ENCODE data around the gene DOCK10. TPM values are rescaled to one million over a fixed set of nuclear protein-coding genes. Genes with fewer than 3 reads are reported as not detected.

Gene DOCK10
- total RNA-seq, 2 experiments from 2014 or later = 123 to 137 TPM

- DNase-seq = no peak
- H3K9me3 Mint-ChIP-seq = no peaks in the 10 kb centered on the region
- H3K4me3 Mint-ChIP-seq = no peak overlapping the region
- peaks cover 86% of the 10 kb centered on the region for H3K4me1 Mint-ChIP-seq (ENCODE audit: low read depth)
- CTCF ChIA-PET = interaction anchor here (0.5 to 2.5 kb wide), 5 partner anchors 14 to 684 kb away, joined by 3 to 7 read pairs (median 5); partner anchors contain the start of gene DOCK10
- no peaks in the 10 kb centered on the region for H3K27me3 Mint-ChIP-seq (ENCODE audit: low read depth)
- intact Hi-C loops (cut with micrococcal nuclease) = no loop called here
- peaks cover 13% of the 10 kb centered on the region for H3K36me3 Mint-ChIP-seq (ENCODE audit: low read depth)
- peak overlapping the region; percentile 37 for H3K27ac Mint-ChIP-seq
These were observed 16.2 kb downstream of the DOCK10 start for GRCh38 chr2:225025917-225026571.

- H3K27ac Mint-ChIP-seq = no peak overlapping the region
- peaks cover 88% of the 10 kb centered on the region for H3K4me1 Mint-ChIP-seq (ENCODE audit: low read depth)
- H3K9me3 Mint-ChIP-seq = no peaks in the 10 kb centered on the region
- DNase-seq = no peak
- intact Hi-C loops (cut with micrococcal nuclease) = no loop called here
- H3K27me3 Mint-ChIP-seq (ENCODE audit: low read depth) = no peaks in the 10 kb centered on the region
- H3K4me3 Mint-ChIP-seq = no peak overlapping the region
- CTCF ChIA-PET = interaction anchor here (0.6 kb wide), 1 partner anchor 286 kb away, joined by 3 read pairs; no protein-coding TSS in a partner anchor
- H3K36me3 Mint-ChIP-seq (ENCODE audit: low read depth) = peaks cover 8% of the 10 kb centered on the region
These were observed 20.1 kb downstream of the DOCK10 start for GRCh38 chr2:225022188-225022587.

GRCh38 chr2:225020168-225020849, 22.0 kb downstream of the DOCK10 start:
- Mint-ChIP-seq H3K4me1 (ENCODE audit: low read depth) (peaks cover 78% of the 10 kb centered on the region), H3K27ac (no peak overlapping the region)
- CTCF ChIA-PET = interaction anchor here (0.8 to 1.9 kb wide), 4 partner anchors 9 to 39 kb away, joined by 3 to 6 read pairs (median 4); no protein-coding TSS in a partner anchor

DNA sequence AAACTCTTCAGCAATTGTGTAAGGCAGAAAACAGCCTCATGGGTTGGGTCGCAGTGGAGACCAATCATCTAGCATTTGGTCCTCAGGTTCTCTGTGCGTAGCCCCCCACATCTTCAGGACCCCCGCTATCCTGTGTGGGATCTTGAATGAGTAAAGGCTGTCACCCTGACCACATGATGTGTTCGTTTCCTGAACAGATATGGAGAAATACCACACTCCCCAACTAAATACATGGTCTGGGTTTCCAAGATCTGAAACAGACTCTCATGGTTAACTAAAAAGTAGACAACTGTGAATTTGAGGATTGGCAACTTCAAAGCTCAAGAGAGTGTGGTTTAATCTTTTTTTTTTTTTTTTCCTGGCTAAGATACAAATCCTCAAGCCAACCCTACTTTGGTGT, 23.2 kb downstream of the DOCK10 start:
- no peak overlapping the region for H3K4me3 Mint-ChIP-seq
- CTCF ChIA-PET = interaction anchor here (0.6 to 1.1 kb wide), 3 partner anchors 11 to 666 kb away, joined by 3 to 5 read pairs (median 4); no protein-coding TSS in a partner anchor
- DNase-seq = no peak
- H3K9me3 Mint-ChIP-seq = no peaks in the 10 kb centered on the region
- peaks cover 8% of the 10 kb centered on the region for H3K36me3 Mint-ChIP-seq (ENCODE audit: low read depth)
- H3K27ac Mint-ChIP-seq = no peak overlapping the region
- intact Hi-C loops (cut with micrococcal nuclease) = no loop called here
- no peaks in the 10 kb centered on the region for H3K27me3 Mint-ChIP-seq (ENCODE audit: low read depth)
- peaks cover 77% of the 10 kb centered on the region for H3K4me1 Mint-ChIP-seq (ENCODE audit: low read depth)

More at GRCh38 chr2:225020168-225020849, 22.0 kb downstream of the DOCK10 start:
- Mint-ChIP-seq H3K9me3 (no peaks in the 10 kb centered on the region), H3K4me3 (no peak overlapping the region), H3K27me3 (ENCODE audit: low read depth) (no peaks in the 10 kb centered on the region), H3K36me3 (ENCODE audit: low read depth) (peaks cover 8% of the 10 kb centered on the region)
- intact Hi-C loops (cut with micrococcal nuclease) = no loop called here
- no peak for DNase-seq

DNA sequence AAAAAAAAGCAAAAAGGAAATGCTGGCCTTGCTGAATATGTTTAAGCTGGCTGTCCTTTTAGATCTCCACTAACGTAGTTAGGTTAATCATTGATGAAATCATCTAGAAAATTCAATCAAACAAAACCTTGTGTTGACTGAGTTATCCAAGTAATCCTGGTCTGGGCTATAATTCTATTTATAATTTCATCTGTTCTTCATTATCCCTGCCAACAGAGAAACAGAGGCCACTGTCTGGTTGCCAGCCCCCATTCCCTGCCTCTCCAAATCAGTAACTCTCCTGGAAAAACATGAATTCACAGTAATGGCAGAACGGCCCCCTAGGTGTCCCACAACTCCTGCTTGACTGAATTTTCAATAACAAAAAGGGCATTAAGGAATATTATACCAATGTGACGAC, 24.6 kb downstream of the DOCK10 start:
- Mint-ChIP-seq H3K4me1 (ENCODE audit: low read depth) (peaks cover 75% of the 10 kb centered on the region), H3K9me3 (no peaks in the 10 kb centered on the region), H3K4me3 (no peak overlapping the region), H3K27ac (no peak overlapping the region), H3K36me3 (ENCODE audit: low read depth) (peaks cover 6% of the 10 kb centered on the region), H3K27me3 (ENCODE audit: low read depth) (no peaks in the 10 kb centered on the region)
- intact Hi-C loops (cut with micrococcal nuclease) = no loop called here
- CTCF ChIA-PET = interaction anchor here (0.6 to 1.2 kb wide), 2 partner anchors 19 to 54 kb away, joined by 3 to 4 read pairs; no protein-coding TSS in a partner anchor
- no peak for DNase-seq

- Mint-ChIP-seq H3K27me3 (ENCODE audit: low read depth) (no peaks in the 10 kb centered on the region), H3K27ac (peak overlapping the region; percentile 37), H3K36me3 (ENCODE audit: low read depth) (peaks cover 3% of the 10 kb centered on the region), H3K4me3 (no peak overlapping the region), H3K4me1 (ENCODE audit: low read depth) (peaks cover 72% of the 10 kb centered on the region), H3K9me3 (no peaks in the 10 kb centered on the region)
- CTCF ChIA-PET = interaction anchor here (0.6 to 1.2 kb wide), 4 partner anchors 12 to 219 kb away, joined by 3 to 6 read pairs (median 4); no protein-coding TSS in a partner anchor
- DNase-seq = no peak
- intact Hi-C loops (cut with micrococcal nuclease) = no loop called here
These were observed 25.1 kb downstream of the DOCK10 start for GRCh38 chr2:225017098-225017685.

DNA sequence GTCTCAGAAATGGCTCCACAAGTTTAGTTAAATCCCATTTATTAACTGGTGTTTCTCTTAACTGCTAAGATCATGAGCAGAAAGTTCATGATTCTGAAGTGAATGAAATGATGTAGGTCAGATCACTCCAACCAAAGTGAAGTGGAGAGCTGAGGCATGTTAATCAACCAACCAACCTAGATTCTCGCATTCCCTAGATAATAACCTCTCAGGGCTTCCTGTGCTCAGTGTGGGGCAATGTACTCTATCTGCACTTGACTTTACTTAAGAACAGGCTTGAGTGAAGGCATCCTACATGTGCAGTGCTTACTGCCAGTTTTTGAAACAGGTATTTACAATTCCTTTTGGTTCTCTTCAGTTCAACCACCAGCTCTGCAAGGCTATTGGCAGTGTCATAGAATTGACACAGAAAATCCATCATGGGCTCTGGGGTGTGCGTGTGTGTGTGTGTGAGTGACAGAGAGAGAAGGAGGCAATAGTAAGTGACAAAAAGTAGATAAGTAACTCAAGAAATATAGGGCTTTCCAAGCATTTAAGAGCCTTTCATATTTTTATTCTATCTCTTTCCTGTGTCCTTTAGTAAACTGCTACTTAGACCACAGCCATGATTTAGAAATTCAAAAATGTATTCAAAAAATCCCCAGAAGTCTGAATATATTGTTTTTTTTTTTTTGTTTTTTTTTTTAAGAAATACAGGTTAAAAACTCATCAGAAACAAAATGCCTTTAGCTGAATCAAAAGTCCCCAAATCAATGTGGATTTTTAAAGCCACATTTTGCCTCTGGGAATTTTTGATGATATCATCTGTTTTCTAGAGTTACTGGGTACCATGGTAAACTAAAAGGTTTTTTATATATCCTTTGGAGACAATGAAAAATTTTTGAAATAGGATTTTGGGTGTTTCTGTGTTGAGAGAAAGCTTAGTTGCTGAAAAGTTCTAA, 28.6 kb downstream of the DOCK10 start:
- Mint-ChIP-seq H3K4me1 (ENCODE audit: low read depth) (peaks cover 76% of the 10 kb centered on the region), H3K9me3 (no peaks in the 10 kb centered on the region), H3K4me3 (no peak overlapping the region), H3K27ac (peak overlapping the region; percentile 37), H3K36me3 (ENCODE audit: low read depth) (no peaks in the 10 kb centered on the region), H3K27me3 (ENCODE audit: low read depth) (no peaks in the 10 kb centered on the region)
- DNase-seq = no peak
- CTCF ChIA-PET = interaction anchor here (1.2 kb wide), 1 partner anchor 93 kb away, joined by 4 read pairs; no protein-coding TSS in a partner anchor
- intact Hi-C loops (cut with micrococcal nuclease) = loop anchor here (5.0 kb wide), 1 partner anchor 656 kb away; no protein-coding TSS in a partner anchor

DNA sequence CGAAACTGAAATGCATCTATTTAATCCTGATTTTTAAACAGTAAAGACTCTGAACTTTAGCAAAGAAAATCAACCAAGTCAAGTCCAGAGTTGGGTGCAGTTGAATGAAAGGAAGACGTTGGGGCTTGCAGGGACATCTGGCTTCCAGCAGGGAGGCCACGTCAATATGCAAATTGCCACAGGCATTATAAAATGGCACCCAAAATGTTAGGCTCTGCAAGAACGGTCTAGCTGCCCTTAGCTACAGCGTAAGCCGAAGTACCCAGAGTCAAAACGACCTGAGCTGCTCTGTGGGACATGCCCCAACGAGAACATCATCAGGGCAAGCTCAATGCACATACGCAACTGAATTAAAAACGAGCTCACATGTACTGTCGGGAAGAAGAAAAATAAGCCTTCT, 30.7 kb downstream of the DOCK10 start:
- Mint-ChIP-seq H3K36me3 (ENCODE audit: low read depth) (no peaks in the 10 kb centered on the region), H3K27me3 (ENCODE audit: low read depth) (no peaks in the 10 kb centered on the region), H3K9me3 (no peaks in the 10 kb centered on the region), H3K4me1 (ENCODE audit: low read depth) (peaks cover 85% of the 10 kb centered on the region), H3K27ac (no peak overlapping the region), H3K4me3 (no peak overlapping the region)
- intact Hi-C loops (cut with micrococcal nuclease) = loop anchor here (1.0 to 5.0 kb wide), 5 partner anchors 19 to 654 kb away; no protein-coding TSS in a partner anchor
- DNase-seq = no peak
- CTCF ChIA-PET = interaction anchor here (0.9 to 2.5 kb wide), 5 partner anchors 9 to 84 kb away, joined by 4 to 7 read pairs (median 5); no protein-coding TSS in a partner anchor

DNA sequence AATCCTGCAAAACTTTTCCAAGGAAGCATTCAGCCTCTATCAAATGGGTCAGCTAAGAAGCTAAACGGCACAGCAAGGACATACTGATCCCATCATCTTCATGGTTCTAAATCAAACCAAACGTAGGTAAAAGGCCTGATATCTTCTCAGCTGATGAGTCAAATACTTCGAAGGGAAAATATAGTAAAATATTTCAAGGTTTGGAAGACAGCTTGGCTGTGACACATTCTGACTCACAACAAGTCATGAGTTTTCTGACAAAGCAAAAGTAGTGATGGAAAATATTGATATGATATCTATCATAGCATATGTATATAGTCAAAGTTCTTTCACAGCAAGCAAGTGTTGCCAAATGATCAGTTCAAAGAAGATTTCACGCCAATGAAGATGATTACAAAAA, 31.5 kb downstream of the DOCK10 start:
- peaks cover 3% of the 10 kb centered on the region for H3K36me3 Mint-ChIP-seq (ENCODE audit: low read depth)
- no peaks in the 10 kb centered on the region for H3K9me3 Mint-ChIP-seq
- peak; percentile 33 for DNase-seq
- CTCF ChIA-PET = interaction anchor here (0.6 to 2.5 kb wide), 3 partner anchors 10 to 32 kb away, joined by 3 to 7 read pairs (median 6); no protein-coding TSS in a partner anchor
- H3K4me1 Mint-ChIP-seq (ENCODE audit: low read depth) = peaks cover 90% of the 10 kb centered on the region
- H3K27me3 Mint-ChIP-seq (ENCODE audit: low read depth) = no peaks in the 10 kb centered on the region
- peak overlapping the region; percentile 78 for H3K27ac Mint-ChIP-seq
- intact Hi-C loops (cut with micrococcal nuclease) = loop anchor here (1.0 to 5.0 kb wide), 6 partner anchors 19 to 654 kb away; no protein-coding TSS in a partner anchor
- H3K4me3 Mint-ChIP-seq = peak overlapping the region; percentile 9

GRCh38 chr2:225009768-225010167, 32.5 kb downstream of the DOCK10 start:
- peaks cover 89% of the 10 kb centered on the region for H3K4me1 Mint-ChIP-seq (ENCODE audit: low read depth)
- intact Hi-C loops (cut with micrococcal nuclease) = loop anchor here (1.0 to 10.0 kb wide), 5 partner anchors 32 to 652 kb away; partner anchors contain the start of gene CUL3
- H3K4me3 Mint-ChIP-seq = no peak overlapping the region
- H3K27ac Mint-ChIP-seq = peak overlapping the region; percentile 78
- H3K9me3 Mint-ChIP-seq = no peaks in the 10 kb centered on the region
- peaks cover 6% of the 10 kb centered on the region for H3K36me3 Mint-ChIP-seq (ENCODE audit: low read depth)
- H3K27me3 Mint-ChIP-seq (ENCODE audit: low read depth) = no peaks in the 10 kb centered on the region
- no peak for DNase-seq
- CTCF ChIA-PET = interaction anchor here (1.4 kb wide), 1 partner anchor 228 kb away, joined by 3 read pairs; no protein-coding TSS in a partner anchor

DNA sequence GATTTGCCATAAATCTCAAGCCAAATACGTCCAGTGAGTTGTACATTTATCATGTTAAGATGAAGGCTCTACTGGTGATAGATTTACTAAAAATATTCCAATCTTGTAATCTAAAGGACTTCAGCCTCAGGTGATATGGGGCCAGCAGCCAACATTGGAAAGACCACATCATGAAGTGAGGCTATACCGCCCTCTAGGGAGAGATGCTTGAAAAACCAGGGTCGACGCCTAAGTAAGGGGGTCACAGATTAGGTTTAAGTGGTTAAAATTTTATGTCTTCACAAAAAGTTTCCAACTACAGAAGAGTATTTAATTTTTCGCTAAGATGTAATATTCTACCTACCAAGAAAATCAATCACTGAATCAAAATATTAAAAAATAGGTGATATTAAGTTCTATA, 33.3 kb downstream of the DOCK10 start:
- Mint-ChIP-seq H3K36me3 (ENCODE audit: low read depth) (peaks cover 10% of the 10 kb centered on the region), H3K27ac (no peak overlapping the region), H3K27me3 (ENCODE audit: low read depth) (no peaks in the 10 kb centered on the region), H3K4me1 (ENCODE audit: low read depth) (peaks cover 92% of the 10 kb centered on the region), H3K4me3 (no peak overlapping the region), H3K9me3 (no peaks in the 10 kb centered on the region)
- CTCF ChIA-PET = interaction anchor here (1.1 to 1.4 kb wide), 2 partner anchors 18 to 227 kb away, joined by 3 read pairs; no protein-coding TSS in a partner anchor
- peak; percentile 47 for DNase-seq
- intact Hi-C loops (cut with micrococcal nuclease) = loop anchor here (5.0 to 10.0 kb wide), 2 partner anchors 276 to 422 kb away; partner anchors contain the start of gene CUL3

Measured in activated naive CD4-positive, alpha-beta T cell treated with anti-CD3 and anti-CD28 coated beads for 36 hours (primary cell).